ENCODE measurements around the gene DNM2.

Gene DNM2

DNA sequence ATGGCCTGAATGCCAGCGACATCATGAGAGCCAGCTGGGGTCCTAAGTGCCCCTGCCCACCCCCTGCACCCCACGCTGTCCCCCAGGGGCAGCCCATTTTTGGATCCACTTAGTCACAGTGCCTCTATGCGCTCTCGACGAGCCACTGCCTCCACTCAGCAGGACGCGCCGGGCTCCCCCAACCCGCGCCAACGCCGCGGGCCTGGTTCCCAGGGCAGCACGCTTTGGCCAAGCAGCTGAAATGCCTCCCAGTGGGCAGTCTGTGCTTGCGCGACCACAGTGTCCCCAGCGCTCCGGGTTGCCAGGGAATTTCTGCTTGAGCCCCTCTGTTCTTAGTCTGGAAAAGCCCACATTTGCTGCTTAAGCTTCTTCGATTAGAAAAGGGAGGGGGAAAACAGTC lies 78.8 kb downstream of the DNM2 start:
- TF ChIP-seq, protein P1, sequence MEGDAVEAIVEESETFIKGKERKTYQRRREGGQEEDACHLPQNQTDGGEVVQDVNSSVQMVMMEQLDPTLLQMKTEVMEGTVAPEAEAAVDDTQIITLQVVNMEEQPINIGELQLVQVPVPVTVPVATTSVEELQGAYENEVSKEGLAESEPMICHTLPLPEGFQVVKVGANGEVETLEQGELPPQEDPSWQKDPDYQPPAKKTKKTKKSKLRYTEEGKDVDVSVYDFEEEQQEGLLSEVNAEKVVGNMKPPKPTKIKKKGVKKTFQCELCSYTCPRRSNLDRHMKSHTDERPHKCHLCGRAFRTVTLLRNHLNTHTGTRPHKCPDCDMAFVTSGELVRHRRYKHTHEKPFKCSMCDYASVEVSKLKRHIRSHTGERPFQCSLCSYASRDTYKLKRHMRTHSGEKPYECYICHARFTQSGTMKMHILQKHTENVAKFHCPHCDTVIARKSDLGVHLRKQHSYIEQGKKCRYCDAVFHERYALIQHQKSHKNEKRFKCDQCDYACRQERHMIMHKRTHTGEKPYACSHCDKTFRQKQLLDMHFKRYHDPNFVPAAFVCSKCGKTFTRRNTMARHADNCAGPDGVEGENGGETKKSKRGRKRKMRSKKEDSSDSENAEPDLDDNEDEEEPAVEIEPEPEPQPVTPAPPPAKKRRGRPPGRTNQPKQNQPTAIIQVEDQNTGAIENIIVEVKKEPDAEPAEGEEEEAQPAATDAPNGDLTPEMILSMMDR (conservative IDR thresholded peaks at IDR 0.05): no peak
- no peak for TF ChIP-seq ZFX (IDR thresholded peaks at IDR 0.05)
- no peak overlapping the region for H3K27ac ChIP-seq

DNA sequence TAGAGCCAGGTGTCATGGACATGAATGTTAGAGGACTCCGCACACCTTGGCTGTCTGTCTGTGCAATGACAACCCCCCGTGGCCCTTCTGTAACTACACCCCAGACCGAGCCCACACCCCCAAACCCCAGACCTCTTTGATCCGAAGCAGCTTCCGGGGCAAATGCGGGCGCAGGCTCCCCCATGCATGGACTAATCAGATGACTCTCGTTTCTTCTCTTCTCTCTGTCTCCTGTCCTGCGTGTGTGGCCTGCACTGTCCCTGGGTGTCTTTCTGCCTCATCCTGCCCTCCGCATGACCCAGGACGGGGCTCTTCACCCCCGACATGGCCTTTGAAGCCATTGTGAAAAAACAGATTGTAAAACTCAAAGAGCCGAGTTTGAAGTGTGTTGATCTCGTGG lies 79.2 kb downstream of the DNM2 start:
- H3K27ac ChIP-seq: no peak overlapping the region
- TF ChIP-seq, protein P1 (conservative IDR thresholded peaks at IDR 0.05): no peak
- TF ChIP-seq ZFX (IDR thresholded peaks at IDR 0.05): no peak

DNA sequence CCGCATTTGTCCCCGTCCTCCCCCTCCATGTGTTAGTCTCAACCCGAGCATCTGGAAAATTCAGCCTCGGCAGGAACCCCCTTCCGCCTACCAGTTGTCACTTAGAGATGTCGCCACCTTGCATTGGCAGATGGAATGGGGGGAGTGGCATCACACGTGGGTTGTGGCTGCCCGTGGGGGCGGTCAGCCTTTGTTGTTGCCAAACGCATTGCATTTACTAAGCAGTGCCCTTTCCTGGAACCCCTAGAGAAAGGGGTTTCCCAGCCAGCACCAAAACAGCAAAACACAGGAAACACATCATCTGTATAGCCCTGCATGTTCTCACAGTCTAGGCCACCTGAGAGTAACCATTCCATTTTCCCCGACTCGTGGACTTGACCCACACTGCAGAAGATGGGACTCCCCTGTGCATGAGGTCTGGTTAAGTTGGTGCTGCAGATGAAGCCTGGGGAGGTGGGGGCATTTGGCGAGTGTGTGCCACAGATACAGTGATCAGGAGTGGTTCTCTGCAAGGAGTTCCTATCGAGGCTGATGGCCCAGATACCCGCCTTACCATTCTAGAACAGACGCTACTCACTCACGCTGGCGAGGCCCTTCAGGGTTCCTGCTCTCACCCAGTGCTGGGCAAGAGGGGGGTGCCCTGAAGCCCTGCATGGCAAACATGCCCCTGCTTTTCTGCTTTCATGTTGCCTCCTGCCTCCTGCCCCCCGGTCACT lies 79.8 kb downstream of the DNM2 start:
- H3K27ac ChIP-seq: no peak overlapping the region
- no peak for TF ChIP-seq ZFX (IDR thresholded peaks at IDR 0.05)
- TF ChIP-seq, protein P1 (conservative IDR thresholded peaks at IDR 0.05): no peak

DNA sequence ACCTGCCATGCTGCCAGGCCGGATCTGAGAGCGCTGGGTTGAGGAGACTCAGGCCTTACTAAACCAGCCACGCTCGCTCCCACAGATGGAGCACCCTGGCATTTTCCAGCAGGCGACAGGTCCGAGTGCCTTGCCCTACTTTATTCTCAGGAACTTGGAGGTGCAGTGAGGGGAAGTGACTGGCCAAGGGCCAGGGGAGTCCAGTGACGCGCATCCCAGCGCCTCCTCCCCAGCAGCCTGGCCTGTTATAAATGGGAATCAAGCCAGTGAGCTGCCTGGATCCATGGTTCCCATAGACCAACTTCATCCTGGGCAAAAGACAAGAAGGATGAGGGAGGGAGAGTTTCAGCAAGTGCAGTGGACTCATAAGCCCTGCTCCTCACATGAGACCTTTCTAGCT lies 82.6 kb downstream of the DNM2 start:
- H3K27ac ChIP-seq: no peak overlapping the region
- TF ChIP-seq, protein P1 (conservative IDR thresholded peaks at IDR 0.05): no peak
- no peak for TF ChIP-seq ZFX (IDR thresholded peaks at IDR 0.05)

DNA sequence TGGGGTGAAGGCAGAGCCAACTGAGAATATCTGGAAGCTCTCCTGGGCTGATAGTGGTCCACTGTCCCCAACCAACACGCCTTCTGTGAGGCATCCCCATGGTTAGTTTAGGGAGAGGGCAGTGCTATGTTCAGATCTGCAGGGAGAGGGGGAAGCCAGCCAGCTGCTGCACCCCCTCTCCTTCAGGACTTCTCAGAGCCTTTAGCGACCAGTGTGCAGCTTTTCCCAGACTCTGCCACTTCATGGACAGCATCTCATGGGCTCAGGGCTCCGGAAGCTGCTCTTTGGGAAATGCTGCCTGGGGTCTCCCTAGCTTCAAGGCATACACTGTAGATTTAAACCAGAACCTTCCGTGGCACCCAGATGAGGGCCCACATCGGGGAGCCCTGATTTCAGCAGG lies 84.6 kb downstream of the DNM2 start:
- H3K27ac ChIP-seq: no peak overlapping the region
- TF ChIP-seq, protein P1 (conservative IDR thresholded peaks at IDR 0.05): no peak
- TF ChIP-seq ZFX (IDR thresholded peaks at IDR 0.05): no peak

DNA sequence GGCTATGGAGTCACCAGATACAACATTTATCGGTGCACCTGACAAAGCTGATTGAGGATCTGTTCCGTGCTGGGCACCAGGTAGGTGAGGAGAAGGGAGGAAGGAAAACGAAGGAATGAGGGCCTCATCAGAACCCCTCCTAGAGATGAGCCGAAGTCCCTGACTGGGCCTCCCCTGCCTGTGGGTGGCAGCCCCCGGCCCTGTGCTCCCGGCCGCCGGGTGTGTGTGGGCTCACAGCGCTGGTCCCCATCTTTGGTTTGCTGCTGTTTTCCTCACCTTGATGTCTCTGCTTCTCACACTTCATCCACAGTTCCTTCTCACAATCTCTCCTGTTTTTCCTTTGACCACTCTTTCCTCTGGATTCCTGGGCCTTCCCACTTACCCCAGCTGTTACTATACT lies 85.4 kb downstream of the DNM2 start:
- no peak for TF ChIP-seq ZFX (IDR thresholded peaks at IDR 0.05)
- TF ChIP-seq, protein P1 (conservative IDR thresholded peaks at IDR 0.05): no peak
- H3K27ac ChIP-seq: no peak overlapping the region

DNA sequence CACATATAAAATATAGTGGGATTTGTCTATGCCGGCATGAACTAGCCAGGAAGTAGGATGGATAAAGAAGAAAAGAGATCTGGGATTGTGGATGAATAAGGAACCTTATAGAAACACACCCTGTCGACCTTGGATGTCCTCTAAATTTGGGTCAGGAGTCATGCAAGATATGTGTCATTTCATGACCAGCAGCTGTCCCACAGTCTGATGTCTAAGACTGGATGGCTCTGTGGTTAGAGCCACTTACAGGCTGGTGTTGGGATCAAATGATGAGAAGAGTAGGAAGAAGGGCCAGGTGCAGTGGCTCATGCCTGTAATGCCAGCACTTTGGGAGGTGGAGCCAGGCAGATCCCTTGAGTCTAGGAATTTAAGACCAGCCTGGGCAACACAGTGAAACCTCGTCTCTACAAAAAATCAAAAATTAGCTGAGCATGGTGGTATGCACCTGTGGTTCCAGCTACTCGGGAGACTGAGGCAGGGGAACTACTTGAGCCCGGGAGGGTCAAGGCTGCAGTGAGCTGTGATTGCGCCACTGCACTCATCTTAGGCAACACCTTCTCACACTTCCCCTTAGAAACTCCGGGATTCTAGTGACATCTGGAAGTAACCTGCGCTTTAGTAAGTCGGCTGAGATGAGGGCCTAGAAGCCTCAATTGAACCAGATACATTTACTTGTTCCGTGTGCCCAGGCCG lies 87.3 kb downstream of the DNM2 start:
- no peak for TF ChIP-seq ZFX (IDR thresholded peaks at IDR 0.05)
- TF ChIP-seq, protein P1 (conservative IDR thresholded peaks at IDR 0.05): no peak
- no peak overlapping the region for H3K27ac ChIP-seq
